Astrocyte (in vitro differentiated cells and primary cell): ENCODE data around the gene AQP11.

ENCODE experiments used
- CTCF ChIP-seq: IDR thresholded peaks from 2 replicates; pipeline ENCODE4 v1.5.1; 2011; ENCODE audit warnings: low read depth, mild to moderate bottlenecking, inconsistent platforms, low read length, moderate library complexity; ENCODE audit not compliant: insufficient read depth
- EZH2 ChIP-seq: IDR thresholded peaks from 2 replicates; pipeline ENCODE4 v1.6.1; 2012; ENCODE audit warnings: mild to moderate bottlenecking, low read length, inconsistent platforms; ENCODE audit not compliant: insufficient read depth

- TF ChIP-seq CTCF (no peak), EZH2 (no peak)
Measured at GRCh38 chr11:77547047-77547836, 42.5 kb upstream of the AQP11 start.
